ENCODE data around the gene KCTD5. TPM values are rescaled to one million over a fixed set of nuclear protein-coding genes. Genes with fewer than 3 reads are reported as not detected.
"Not testable (repeated sequence)": the region's sequence is repeated elsewhere in the genome, so short reads cannot be mapped to it uniquely, and the experiment has no call there.

The KCTD5 gene
- total RNA-seq, 1 experiment from 2014 or later = 27.8 TPM

DNA sequence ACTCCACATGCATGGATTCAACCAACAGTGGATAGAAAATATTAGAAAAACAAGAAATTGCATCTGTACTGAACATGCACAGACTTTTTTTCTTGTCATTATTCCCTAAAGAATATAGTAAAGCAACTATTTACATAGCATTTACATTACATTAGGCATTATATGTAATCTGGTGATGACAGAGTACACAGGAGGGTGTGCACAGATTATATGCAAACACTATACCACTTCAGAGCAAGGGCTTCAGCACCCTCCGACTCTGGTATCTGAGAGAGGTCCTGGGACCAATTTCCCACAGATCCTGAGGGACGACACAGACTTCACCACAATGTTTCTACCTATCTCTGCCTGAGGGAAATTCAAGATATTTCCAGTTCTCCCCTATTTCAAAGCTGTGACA is 25.3 kb upstream of the KCTD5 start (continued):
- TF ChIP-seq, protein P1, sequence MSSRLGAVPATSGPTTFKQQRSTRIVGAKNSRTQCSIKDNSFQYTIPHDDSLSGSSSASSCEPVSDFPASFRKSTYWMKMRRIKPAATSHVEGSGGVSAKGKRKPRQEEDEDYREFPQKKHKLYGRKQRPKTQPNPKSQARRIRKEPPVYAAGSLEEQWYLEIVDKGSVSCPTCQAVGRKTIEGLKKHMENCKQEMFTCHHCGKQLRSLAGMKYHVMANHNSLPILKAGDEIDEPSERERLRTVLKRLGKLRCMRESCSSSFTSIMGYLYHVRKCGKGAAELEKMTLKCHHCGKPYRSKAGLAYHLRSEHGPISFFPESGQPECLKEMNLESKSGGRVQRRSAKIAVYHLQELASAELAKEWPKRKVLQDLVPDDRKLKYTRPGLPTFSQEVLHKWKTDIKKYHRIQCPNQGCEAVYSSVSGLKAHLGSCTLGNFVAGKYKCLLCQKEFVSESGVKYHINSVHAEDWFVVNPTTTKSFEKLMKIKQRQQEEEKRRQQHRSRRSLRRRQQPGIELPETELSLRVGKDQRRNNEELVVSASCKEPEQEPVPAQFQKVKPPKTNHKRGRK (CRISPR knock-in tag; IDR thresholded peaks at IDR 0.05; ENCODE audit: borderline replicate concordance) = no peak
- TF ChIP-seq FOXP1 (CRISPR knock-in tag; IDR thresholded peaks at IDR 0.05; ENCODE audit: borderline replicate concordance) = no peak
- TF ChIP-seq, protein P2, sequence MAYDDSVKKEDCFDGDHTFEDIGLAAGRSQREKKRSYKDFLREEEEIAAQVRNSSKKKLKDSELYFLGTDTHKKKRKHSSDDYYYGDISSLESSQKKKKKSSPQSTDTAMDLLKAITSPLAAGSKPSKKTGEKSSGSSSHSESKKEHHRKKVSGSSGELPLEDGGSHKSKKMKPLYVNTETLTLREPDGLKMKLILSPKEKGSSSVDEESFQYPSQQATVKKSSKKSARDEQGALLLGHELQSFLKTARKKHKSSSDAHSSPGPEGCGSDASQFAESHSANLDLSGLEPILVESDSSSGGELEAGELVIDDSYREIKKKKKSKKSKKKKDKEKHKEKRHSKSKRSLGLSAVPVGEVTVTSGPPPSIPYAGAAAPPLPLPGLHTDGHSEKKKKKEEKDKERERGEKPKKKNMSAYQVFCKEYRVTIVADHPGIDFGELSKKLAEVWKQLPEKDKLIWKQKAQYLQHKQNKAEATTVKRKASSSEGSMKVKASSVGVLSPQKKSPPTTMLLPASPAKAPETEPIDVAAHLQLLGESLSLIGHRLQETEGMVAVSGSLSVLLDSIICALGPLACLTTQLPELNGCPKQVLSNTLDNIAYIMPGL (CRISPR knock-in tag; IDR thresholded peaks at IDR 0.05) = no peak
- TF ChIP-seq, protein P3, sequence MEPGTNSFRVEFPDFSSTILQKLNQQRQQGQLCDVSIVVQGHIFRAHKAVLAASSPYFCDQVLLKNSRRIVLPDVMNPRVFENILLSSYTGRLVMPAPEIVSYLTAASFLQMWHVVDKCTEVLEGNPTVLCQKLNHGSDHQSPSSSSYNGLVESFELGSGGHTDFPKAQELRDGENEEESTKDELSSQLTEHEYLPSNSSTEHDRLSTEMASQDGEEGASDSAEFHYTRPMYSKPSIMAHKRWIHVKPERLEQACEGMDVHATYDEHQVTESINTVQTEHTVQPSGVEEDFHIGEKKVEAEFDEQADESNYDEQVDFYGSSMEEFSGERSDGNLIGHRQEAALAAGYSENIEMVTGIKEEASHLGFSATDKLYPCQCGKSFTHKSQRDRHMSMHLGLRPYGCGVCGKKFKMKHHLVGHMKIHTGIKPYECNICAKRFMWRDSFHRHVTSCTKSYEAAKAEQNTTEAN (CRISPR knock-in tag; IDR thresholded peaks at IDR 0.05) = no peak
- no peak for TF ChIP-seq MXD4 (CRISPR knock-in tag; IDR thresholded peaks at IDR 0.05; ENCODE audit: borderline replicate concordance)
- no peak for TF ChIP-seq GRHL2 (CRISPR knock-in tag; IDR thresholded peaks at IDR 0.05; ENCODE audit: insufficient replicate concordance, severe bottlenecking)
- TF ChIP-seq ELF4 (CRISPR knock-in tag; IDR thresholded peaks at IDR 0.05; ENCODE audit: low read depth) = no peak
- TF ChIP-seq RELA (CRISPR knock-in tag; IDR thresholded peaks at IDR 0.05; ENCODE audit: borderline replicate concordance) = no peak

DNA sequence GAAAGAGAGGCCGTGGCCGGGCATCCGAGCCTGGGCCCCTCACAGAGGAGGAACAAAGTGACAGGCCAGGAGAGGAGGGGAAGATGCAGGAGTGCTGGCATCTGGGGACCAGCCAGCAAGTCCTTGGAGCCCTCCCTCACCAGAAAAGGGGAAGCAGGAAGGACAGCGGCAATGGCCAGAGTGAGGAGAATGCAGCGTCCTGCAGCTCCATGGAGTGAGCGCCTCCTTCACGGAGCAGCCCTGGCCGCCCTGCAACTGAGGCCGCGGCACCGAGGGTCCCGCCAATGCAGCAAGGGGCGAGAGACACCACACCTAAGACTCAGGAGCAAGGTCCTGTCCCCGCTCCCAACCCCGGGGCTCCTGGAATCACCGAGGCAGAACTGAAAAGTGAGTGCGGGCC is 24.5 kb upstream of the KCTD5 start:
- H3K27ac Mint-ChIP-seq; DNase-seq (ENCODE audit: low spot score); CTCF ChIA-PET; H3K4me3 Mint-ChIP-seq; H3K36me3 Mint-ChIP-seq; H3K9me3 Mint-ChIP-seq; H3K4me1 Mint-ChIP-seq; ATAC-seq: not testable (repeated sequence)
- POLR2A ChIA-PET = interaction anchor here (0.7 kb wide), 1 partner anchor 106 kb away, joined by 3 read pairs; no protein-coding TSS in a partner anchor
- H3K27me3 Mint-ChIP-seq (ENCODE audit: low read depth) = peaks cover 14% of the 10 kb centered on the region

DNA sequence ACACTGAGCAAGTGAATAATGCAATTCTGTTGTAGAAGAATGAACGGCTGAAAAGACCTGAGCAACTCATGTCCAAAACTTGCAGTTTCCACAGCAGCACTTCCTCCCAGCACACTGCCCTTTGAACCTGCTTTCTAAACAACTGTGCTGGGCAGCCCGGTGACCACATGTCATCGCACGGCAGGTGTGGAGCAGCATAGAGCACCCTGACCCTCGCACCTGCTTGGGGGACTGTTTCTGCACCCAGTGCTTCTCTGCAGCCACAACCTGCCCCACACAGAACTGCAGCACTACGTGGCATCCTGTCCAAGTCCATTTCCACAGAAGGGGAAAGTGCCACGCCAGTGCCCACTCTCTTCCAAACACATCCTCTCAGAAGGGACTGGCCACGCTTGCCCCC is 22.8 kb upstream of the KCTD5 start:
- H3K4me3 Mint-ChIP-seq; H3K9me3 Mint-ChIP-seq; H3K36me3 Mint-ChIP-seq; CTCF ChIA-PET; H3K4me1 Mint-ChIP-seq; DNase-seq (ENCODE audit: low spot score); H3K27ac Mint-ChIP-seq; ATAC-seq; POLR2A ChIA-PET: not testable (repeated sequence)
- H3K27me3 Mint-ChIP-seq (ENCODE audit: low read depth) = peaks cover 14% of the 10 kb centered on the region

DNA sequence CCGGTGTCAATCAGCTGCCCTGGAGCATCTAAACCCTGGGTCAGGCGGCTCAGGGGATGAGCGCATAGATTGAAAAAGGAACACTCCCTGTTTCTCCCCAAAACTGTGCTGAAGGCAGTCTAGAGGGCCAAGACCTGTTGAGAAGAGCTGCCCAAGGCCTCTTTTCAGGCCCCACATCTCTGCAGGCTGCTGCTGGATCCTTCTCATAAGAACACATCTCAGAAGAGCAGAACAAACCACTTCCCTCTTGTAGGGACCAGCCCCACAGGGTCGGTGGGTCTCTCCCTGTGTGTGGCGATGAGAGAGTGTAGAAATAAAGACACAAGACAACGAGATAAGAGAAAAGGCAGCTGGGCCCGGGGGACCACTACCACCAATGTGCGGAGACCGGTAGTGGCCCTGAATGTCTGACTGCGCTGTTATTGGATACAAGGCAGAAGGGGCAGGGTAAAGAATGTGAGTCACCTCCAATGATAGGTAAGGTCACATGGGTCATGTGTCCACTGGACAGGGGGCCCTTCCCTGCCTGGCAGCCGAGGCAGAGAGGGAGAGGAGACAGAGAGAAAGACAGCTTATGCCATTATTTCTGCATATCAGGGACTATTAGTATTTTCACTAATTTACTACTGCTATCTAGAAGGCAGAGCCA is 22.2 kb upstream of the KCTD5 start:
- H3K27ac Mint-ChIP-seq; H3K4me3 Mint-ChIP-seq; ATAC-seq; DNase-seq (ENCODE audit: low spot score); H3K36me3 Mint-ChIP-seq; H3K4me1 Mint-ChIP-seq; POLR2A ChIA-PET; H3K9me3 Mint-ChIP-seq: not testable (repeated sequence)
- CTCF ChIA-PET = interaction anchor here (1.4 kb wide), 1 partner anchor 57 kb away, joined by 3 read pairs; no protein-coding TSS in a partner anchor
- H3K27me3 Mint-ChIP-seq (ENCODE audit: low read depth) = peaks cover 14% of the 10 kb centered on the region

DNA sequence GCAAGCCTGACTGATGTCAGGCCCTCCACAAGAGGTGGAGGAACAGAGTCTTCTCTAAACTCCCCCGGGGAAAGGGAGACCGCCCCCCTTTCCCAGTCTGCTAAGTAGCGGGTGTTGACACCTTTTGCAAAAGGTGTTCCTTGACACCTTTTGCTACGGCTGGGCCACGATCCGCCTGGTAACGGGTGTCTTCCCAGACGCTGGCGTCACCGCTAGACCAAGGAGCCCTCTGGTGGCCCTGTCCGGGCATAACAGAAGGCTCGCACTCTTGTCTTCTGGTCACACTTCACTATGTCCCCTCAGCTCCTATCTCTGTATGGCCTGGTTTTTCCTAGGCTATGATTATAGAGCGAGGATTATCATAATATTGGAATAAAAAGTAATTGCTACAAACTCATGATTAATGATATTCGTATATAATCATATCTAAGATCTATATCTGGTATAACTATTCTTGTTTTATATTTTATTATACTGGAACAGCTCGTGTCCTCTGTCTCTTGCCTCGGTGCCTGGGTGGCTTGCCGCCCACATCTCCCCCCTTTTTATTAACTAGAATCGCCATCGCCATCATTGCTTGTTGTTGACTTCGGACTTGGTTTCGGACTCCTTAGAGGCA is 21.5 kb upstream of the KCTD5 start:
- CTCF ChIA-PET = interaction anchor here (1.1 to 1.4 kb wide), 2 partner anchors 58 to 110 kb away, joined by 3 read pairs; no protein-coding TSS in a partner anchor
- peaks cover 14% of the 10 kb centered on the region for H3K27me3 Mint-ChIP-seq (ENCODE audit: low read depth)
- POLR2A ChIA-PET, H3K4me1 Mint-ChIP-seq, H3K27ac Mint-ChIP-seq, H3K4me3 Mint-ChIP-seq, ATAC-seq, H3K36me3 Mint-ChIP-seq, H3K9me3 Mint-ChIP-seq: not testable (repeated sequence)
- TF ChIP-seq, protein P4, sequence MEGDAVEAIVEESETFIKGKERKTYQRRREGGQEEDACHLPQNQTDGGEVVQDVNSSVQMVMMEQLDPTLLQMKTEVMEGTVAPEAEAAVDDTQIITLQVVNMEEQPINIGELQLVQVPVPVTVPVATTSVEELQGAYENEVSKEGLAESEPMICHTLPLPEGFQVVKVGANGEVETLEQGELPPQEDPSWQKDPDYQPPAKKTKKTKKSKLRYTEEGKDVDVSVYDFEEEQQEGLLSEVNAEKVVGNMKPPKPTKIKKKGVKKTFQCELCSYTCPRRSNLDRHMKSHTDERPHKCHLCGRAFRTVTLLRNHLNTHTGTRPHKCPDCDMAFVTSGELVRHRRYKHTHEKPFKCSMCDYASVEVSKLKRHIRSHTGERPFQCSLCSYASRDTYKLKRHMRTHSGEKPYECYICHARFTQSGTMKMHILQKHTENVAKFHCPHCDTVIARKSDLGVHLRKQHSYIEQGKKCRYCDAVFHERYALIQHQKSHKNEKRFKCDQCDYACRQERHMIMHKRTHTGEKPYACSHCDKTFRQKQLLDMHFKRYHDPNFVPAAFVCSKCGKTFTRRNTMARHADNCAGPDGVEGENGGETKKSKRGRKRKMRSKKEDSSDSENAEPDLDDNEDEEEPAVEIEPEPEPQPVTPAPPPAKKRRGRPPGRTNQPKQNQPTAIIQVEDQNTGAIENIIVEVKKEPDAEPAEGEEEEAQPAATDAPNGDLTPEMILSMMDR (IDR thresholded peaks at IDR 0.05) = peak; percentile 55; the same call in 1 of the 2 replicates
- peak; percentile 62 for DNase-seq (ENCODE audit: low spot score)
